ENCODE measurements around the gene BORCS8.
A peak's percentile ranks its signal among the peaks of the same experiment; 100 is the strongest.
"Not testable (repeated sequence)": the region's sequence is repeated elsewhere in the genome, so short reads cannot be mapped to it uniquely, and the experiment has no call there.

Gene BORCS8

GRCh38 chr19:19148504-19148903 lies 43.4 kb downstream of the BORCS8 start:
- DNase-seq (ENCODE audit: low spot score), result not testable (repeated sequence)

DNA sequence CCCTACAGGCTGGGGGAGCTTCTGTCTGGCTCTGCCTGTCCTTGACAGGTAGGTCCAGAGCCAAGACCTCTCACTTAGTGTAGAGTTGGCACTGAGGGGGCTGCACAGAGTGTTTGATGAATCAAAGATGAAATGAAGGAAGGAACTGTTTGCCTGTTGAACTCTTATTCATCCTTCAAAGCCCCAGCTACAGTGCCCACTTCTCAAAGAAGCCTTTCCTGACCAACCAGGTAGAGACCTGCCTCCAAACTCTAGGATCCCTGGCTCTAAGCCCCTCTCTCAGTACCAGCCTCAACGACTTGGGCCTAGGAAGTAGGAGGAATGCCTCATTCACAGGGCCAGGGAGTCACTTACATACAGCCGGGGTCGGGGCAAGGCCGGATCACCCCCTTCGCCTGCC lies 44.6 kb downstream of the BORCS8 start:
- DNase-seq (ENCODE audit: low spot score), result no peak

DNA sequence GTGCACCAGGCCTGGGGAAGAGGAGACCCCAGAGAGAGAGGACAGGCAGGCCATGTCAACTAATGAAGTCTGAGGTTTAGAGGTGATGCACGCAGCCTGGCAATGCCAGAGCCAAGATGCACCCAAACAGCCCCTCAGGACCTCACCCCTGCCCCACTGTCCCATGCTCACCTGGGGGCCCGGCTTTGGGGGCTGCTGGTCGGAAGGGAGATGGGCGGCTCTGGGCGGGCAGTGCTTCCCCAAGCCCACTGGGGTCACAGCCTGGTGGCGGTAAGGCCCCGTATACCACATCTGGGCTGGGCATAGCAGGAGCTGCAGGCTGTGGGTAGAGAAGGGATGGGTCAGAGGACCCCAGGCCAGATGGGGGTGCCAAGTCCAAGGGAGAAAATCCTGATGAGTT lies 45.1 kb downstream of the BORCS8 start:
- no peak for DNase-seq (ENCODE audit: low spot score)

- DNase-seq (ENCODE audit: low spot score), result peak; percentile 72
Observed at GRCh38 chr19:19145684-19146608, 46.0 kb downstream of the BORCS8 start.

DNA sequence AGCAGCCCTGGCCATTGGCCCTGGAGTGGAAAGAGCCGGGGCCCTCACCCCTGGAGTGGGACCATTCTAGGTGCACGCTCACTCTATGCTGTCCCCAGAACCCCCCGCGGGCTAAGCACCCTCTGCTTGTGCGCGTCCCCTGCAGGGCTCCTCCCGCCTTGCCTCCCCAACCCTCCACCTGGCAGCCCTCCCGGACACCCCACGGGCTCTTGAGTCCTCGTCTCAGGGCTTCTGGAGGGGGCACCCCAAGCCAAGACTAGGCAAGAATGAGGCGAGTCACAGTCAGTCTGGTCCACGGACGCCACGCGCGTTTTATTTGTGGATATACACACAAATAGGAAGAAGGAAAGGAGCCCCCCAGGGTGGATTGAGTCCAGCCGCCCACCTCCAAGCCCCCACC lies 46.7 kb downstream of the BORCS8 start:
- no peak for DNase-seq (ENCODE audit: low spot score)

GRCh38 chr19:19142347-19142746 lies 49.6 kb downstream of the BORCS8 start:
- DNase-seq (ENCODE audit: low spot score), result no peak

- no peak for DNase-seq (ENCODE audit: low spot score)
Observed at GRCh38 chr19:19140476-19140875, 51.5 kb downstream of the BORCS8 start.

DNA sequence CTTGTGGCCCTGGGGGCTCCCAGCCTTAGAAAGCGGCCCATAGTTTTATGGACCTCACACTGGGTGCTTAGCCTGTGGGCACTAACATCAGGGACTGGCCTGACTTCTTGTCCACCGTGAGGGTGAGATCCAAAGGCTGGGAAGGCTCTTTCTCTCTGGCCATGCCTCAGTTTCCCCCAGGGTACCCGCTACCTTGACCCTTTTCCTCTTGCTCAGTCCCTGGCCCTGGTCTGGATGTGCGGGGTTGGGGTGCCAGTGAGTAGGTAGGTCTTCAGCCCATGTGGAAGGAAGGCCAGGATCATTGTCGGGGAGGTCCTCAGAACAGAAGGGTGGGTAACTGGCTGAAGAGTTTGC lies 52.1 kb downstream of the BORCS8 start:
- DNase-seq (ENCODE audit: low spot score), result no peak

- DNase-seq (ENCODE audit: low spot score), result peak; percentile 99
Observed at GRCh38 chr19:19138109-19138981, 53.6 kb downstream of the BORCS8 start, which contains the start of gene TMEM161A. TMEM161A (minus strand) TSS chr19:19138478; CDS start chr19:19138428, 50 bp downstream.

GRCh38 chr19:19137556-19138108 lies 54.3 kb downstream of the BORCS8 start:
- DNase-seq (ENCODE audit: low spot score), result no peak

DNA sequence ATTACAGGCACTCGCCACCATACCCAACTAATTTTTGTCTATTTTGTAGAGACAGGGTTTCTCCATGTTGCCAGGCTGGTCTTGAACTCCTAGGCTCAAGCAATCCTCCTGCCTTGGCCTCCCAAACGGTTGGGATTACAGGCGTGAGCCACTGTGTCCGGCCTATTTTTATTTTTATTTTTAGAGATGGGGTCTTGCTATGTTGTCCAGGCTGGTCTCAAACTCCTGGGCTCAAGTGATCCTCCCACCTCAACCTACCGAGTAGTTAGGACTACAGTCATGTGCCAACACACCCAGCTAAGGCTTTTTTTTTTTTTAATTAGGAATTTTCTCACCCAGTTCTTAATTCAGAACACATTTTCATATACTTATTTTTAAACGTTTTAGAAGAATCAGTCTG lies 56.2 kb downstream of the BORCS8 start:
- not testable (repeated sequence) for DNase-seq (ENCODE audit: low spot score)

DNA sequence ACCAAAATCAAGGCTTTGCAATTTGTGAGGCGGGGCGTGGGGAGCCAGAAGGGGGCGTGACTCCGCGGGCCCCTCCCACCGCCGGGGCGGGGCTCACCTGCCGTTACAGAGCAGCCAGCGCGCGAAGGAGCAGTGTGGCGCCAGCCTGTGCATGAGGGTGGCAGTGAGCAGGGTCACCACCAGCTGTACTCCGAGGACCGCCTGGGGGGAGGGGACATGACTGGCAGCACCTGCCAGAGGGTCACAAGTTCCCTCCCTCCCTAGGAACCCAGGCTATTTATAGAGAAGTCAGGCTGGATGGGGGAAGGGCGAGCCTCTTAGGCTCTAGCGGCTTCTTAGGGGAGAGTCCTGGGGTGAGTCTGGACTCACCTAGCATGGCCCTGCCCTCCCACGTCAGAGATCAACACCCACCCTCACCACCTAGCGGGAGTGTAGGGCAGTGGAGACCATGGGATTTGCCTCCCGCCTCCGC lies 57.2 kb downstream of the BORCS8 start:
- DNase-seq (ENCODE audit: low spot score), result peak; percentile 77

DNA sequence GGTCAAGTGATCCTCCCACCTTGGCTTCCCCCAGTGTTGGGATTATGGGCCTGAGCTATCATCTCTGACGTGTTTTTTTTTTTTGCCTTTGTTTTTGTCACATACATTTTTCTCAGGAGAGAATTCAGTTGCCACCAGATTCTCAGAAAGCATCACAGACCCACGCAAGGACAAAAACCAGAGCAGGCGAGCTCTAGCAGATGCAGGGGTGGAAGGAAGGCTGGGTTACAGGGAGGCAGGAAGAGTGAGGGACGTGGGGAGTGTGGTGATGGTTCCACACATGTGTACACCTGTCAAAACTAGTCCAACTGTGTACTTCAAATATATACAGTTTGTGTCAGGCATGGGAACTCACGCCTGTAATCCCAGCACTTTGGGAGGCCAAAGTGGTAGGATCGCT lies 58.0 kb downstream of the BORCS8 start:
- no peak for DNase-seq (ENCODE audit: low spot score)

GRCh38 chr19:19132912-19133311 lies 59.0 kb downstream of the BORCS8 start:
- no peak for DNase-seq (ENCODE audit: low spot score)

DNA sequence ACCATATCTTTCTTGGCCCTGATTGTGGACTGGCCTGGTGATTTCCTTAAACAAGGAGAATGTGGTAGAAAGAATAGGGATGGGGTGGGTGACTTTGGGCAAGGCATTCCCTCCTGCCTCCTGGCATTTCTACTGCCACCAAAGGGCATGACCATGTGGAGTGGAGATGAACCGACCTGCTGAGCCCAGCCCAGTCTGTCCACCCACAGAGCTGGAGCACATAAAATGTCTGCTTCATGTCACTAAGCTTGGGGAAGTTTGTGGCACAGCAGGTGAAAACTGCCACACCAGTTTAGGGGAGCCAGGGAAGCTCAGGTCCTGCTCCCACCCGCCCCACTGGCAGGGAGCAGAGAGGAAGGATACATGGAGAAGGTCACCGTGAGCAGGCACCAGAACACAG lies 60.0 kb downstream of the BORCS8 start:
- no peak for DNase-seq (ENCODE audit: low spot score)
